ENCODE measurements around the gene RAB30.

The RAB30 gene

GRCh38 chr11:82932564-82932963 is 139.1 kb downstream of the RAB30 start:
- DNase-seq, result no peak

GRCh38 chr11:82930734-82931133 is 141.0 kb downstream of the RAB30 start:
- no peak for DNase-seq

- no peak for DNase-seq
Observed at GRCh38 chr11:82930229-82930628, 141.5 kb downstream of the RAB30 start.

DNA sequence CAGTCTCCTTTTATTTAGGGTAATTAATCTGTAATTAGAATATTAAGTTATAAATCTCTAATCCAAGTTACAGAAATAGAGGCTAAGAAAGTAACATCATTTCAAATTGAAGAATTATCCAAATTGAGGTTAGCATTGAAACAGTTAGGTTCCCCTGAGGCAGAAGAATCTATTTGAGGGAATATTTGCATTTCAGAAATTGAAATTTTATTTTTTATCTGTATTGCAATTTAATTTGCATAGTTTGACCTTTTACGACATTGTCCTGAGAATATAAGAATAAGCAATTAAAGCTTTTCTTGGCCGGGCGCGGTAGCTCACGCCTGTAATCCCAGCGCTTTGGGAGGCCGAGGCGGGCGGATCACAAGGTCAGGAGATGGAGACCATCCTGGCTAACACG is 142.6 kb downstream of the RAB30 start:
- no peak for DNase-seq

GRCh38 chr11:82927264-82927880 is 144.3 kb downstream of the RAB30 start:
- DNase-seq, result no peak

DNA sequence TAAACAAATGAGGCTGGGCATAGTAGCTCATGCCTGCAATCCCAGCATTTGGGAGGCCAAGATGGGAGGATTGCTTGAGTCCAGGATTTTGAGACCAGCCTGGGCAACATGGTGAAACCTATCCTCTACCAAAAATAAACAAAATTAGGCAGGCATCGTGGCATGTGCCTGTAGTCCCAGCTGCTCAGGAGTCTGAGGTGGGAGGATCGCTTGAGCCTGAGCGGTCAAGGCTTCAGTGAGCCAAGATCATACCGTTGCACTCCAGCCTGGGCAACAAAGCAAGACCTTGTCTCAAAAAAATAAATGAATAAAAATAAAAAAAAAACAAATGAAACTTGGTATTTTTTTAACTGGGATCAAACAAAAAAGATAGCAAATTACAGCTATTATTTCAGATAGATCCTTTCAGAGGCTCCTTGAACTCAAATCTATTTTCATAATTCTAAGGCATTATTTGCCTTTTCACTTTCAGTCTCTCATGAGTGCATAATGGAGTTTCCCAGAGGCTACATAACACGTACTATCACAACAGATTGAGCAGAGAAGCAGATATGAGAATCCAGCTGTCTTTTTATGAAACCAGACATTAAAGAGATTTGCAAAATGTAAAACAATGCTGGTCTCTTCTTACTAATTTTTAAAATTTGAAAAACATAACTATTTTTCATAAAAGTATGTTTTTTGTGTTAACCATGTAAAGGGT is 147.0 kb downstream of the RAB30 start:
- no peak for DNase-seq
